Endothelial cell of umbilical vein (primary cell): ENCODE results near the gene MICAL3. TPM values are rescaled to one million over a fixed set of nuclear protein-coding genes. Genes with fewer than 3 reads are reported as not detected.

ENCODE experiments used
- BruUV-seq: library from RNA; stranded (reverse); fragments of 400-500 nt; replicated peaks from 2 replicates; lab custom pipeline; 2021; lab: Mats Ljungman, UMichigan
- CTCF ChIA-PET: fragments of 300-600, 350-600 bp; sonication (Branson Sonifier 250); formaldehyde crosslinking; loops from one replicate; lab custom pipeline; 2021; ENCODE audit warnings: antibody characterized with exemption, inconsistent platforms; lab: Charles Lee
- POLR2A ChIA-PET: fragments of 300-600, 350-600 bp; sonication (Branson Sonifier 250); formaldehyde crosslinking; loops from one replicate; lab custom pipeline; 2021; ENCODE audit warnings: antibody characterized with exemption, inconsistent platforms; lab: Charles Lee
- DNase-seq: peaks from one replicate; pipeline ENCODE4 v3.0.0-alpha.2; 2011; ENCODE audit warnings: low read depth, low spot score
- FAIRE-seq: peaks from 2 replicates; lab custom pipeline; 2011; peaks lifted over from hg19 to GRCh38; lab: Jason Lieb, UNC
- H2AFZ ChIP-seq: 2 replicates; pipeline ENCODE4 v1.6.0; 2012; ENCODE audit warnings: low read depth, low read length, control low read depth, inconsistent platforms
- H3K27ac ChIP-seq: 2 replicates; pipeline ENCODE4 v1.5.1; 2011; ENCODE audit warnings: low read depth, mild to moderate bottlenecking, control low read depth, low read length, moderate library complexity; ENCODE audit not compliant: insufficient read depth
- H3K27me3 ChIP-seq, 2 experiments: 2 replicates each; pipeline versions ENCODE4 v1.6.0 to v1.6.1; 2011; ENCODE audit warnings: low read length in 2 of 2, mixed read lengths in 1 of 2; ENCODE audit not compliant: control insufficient read depth in 2 of 2, insufficient read depth in 2 of 2
- H3K36me3 ChIP-seq, 2 experiments: 2 replicates in 1 of 2; 3 replicates in 1 of 2; pipeline ENCODE4 v1.5.1; 2011; ENCODE audit warnings: low read length in 2 of 2, mild to moderate bottlenecking in 1 of 2, moderate library complexity in 1 of 2; ENCODE audit not compliant: control insufficient read depth in 2 of 2, insufficient read depth in 2 of 2; ENCODE audit errors: extremely low read depth in 1 of 2
- H3K4me1 ChIP-seq: 3 replicates; pipeline ENCODE4 v1.5.1; 2011; ENCODE audit warnings: mild to moderate bottlenecking, low read length; ENCODE audit not compliant: control insufficient read depth, insufficient read depth; ENCODE audit errors: extremely low read depth
- H3K4me2 ChIP-seq: 2 replicates; pipeline ENCODE4 v1.6.1; 2011; ENCODE audit warnings: low read length, control low read depth, mixed read lengths; ENCODE audit not compliant: insufficient read depth
- H3K4me3 ChIP-seq, 3 experiments: fragments of 200-600 bp in 1 of 3; sonication (generic), shearing (Covaris generic) in 1 of 3; replicated peaks in 1 of 3; 2 replicates each; pipeline ENCODE4 v1.5.1; 2011 to 2016; ENCODE audit warnings: control low read depth in 3 of 3, low read length in 3 of 3, mild to moderate bottlenecking in 2 of 3, inconsistent platforms in 1 of 3, low read depth in 1 of 3, moderate library complexity in 1 of 3; ENCODE audit not compliant: insufficient read depth in 1 of 3
- H3K79me2 ChIP-seq: 2 replicates; pipeline ENCODE4 v1.6.0; 2012; ENCODE audit warnings: low read length, inconsistent platforms; ENCODE audit not compliant: control insufficient read depth, insufficient read depth
- H3K9ac ChIP-seq: replicated peaks from 2 replicates; pipeline ENCODE3; 2011; ENCODE audit warnings: low read length, control low read depth; ENCODE audit not compliant: insufficient read depth; ENCODE audit errors: extremely low read depth
- H3K9me1 ChIP-seq: replicated peaks from 3 replicates; pipeline ENCODE4 v1.6.0; 2011; ENCODE audit warnings: mild to moderate bottlenecking, low read length; ENCODE audit not compliant: control insufficient read depth, insufficient read depth; ENCODE audit errors: extremely low read depth
- H3K9me3 ChIP-seq: replicated peaks from 2 replicates; pipeline ENCODE4 v1.5.1; 2012; ENCODE audit warnings: low read length, inconsistent platforms; ENCODE audit not compliant: control insufficient read depth, insufficient read depth
- H4K20me1 ChIP-seq: replicated peaks from 2 replicates; pipeline ENCODE3; 2011; ENCODE audit warnings: mild to moderate bottlenecking, low read length; ENCODE audit not compliant: control insufficient read depth, insufficient read depth; ENCODE audit errors: extremely low read depth
- CTCF ChIP-seq, 2 donors: IDR thresholded peaks; 1 replicate in 1 of 2; 2 replicates in 1 of 2; pipeline ENCODE4 v1.5.1; 2011; ENCODE audit warnings: low read length in 2 of 2, mild to moderate bottlenecking in 2 of 2, moderate library complexity in 2 of 2, control low read depth in 1 of 2, inconsistent platforms in 1 of 2, low read depth in 1 of 2; ENCODE audit not compliant: insufficient read depth in 1 of 2; ENCODE audit errors: extremely low read depth in 1 of 2
- EZH2 ChIP-seq: IDR thresholded peaks from 2 replicates; pipeline ENCODE4 v1.6.1; 2012; ENCODE audit warnings: borderline replicate concordance, low read depth, mild to moderate bottlenecking, moderate library complexity, low read length, inconsistent platforms; ENCODE audit not compliant: severe bottlenecking
- FOS ChIP-seq: IDR thresholded peaks from 2 replicates; pipeline ENCODE4 v1.6.1; 2011; ENCODE audit warnings: mild to moderate bottlenecking, low read length, moderate library complexity, borderline replicate concordance; ENCODE audit not compliant: insufficient read depth
- GATA2 ChIP-seq: IDR thresholded peaks from 2 replicates; pipeline ENCODE4 v1.7.0; 2011; ENCODE audit warnings: low read depth, mild to moderate bottlenecking, moderate library complexity, mixed read lengths, low read length; ENCODE audit not compliant: insufficient read length, insufficient read depth
- JUN ChIP-seq: IDR thresholded peaks from 2 replicates; pipeline ENCODE4 v1.6.1; 2011; ENCODE audit warnings: borderline replicate concordance, low read depth; ENCODE audit not compliant: insufficient read length, insufficient read depth
- MAX ChIP-seq: IDR thresholded peaks from 2 replicates; pipeline ENCODE4 v1.6.1; 2011; ENCODE audit not compliant: insufficient read depth, insufficient read length
- MYC ChIP-seq: IDR thresholded peaks from one replicate; pipeline ENCODE4 v1.6.1; 2011; ENCODE audit warnings: mild to moderate bottlenecking, low read depth, low read length
- POLR2A ChIP-seq: IDR thresholded peaks from 2 replicates; pipeline ENCODE4 v1.6.1; 2012; ENCODE audit warnings: low read depth, mild to moderate bottlenecking, control low read depth, low read length
- POLR2AphosphoS5 ChIP-seq: IDR thresholded peaks from 2 replicates; pipeline ENCODE4 v1.6.1; 2012; ENCODE audit warnings: low read depth, mild to moderate bottlenecking, control low read depth, low read length, moderate library complexity; ENCODE audit not compliant: insufficient read depth
- dilution Hi-C: fragments of 300-500 bp; cut with MboI; formaldehyde crosslinking; loops from one replicate; pipeline ENCODE4 v1.15.0; 2019; ENCODE audit warnings: low sequenced_read_pairs; ENCODE audit not compliant: extremely low pct_ligation_motif_present
- intact Hi-C: fragments of 100-400 bp; cut with micrococcal nuclease; formaldehyde crosslinking; loops from one replicate; pipeline ENCODE4 v1.10.0; 2022
- polyA plus RNA-seq, 4 experiments: library from polyadenylated mRNA; depleted of rRNA in 3 of 4; stranded (reverse) in 3 of 4; unstranded in 1 of 4; fragments of >200 nt; gene quantifications; 2 replicates each; pipeline versions ENCODE4 v1.2.1 to v1.2.3, GENCODE V29; 2011 to 2012; ENCODE audit warnings: missing spikeins in 1 of 4
- total RNA-seq: library from RNA; stranded (reverse); gene quantifications from 2 replicates; pipeline ENCODE4 v1.2.3, GENCODE V29; 2021

MICAL3 gene
- total and polyA plus RNA-seq, 2 donors (not counting 3 experiments of a cell fraction or from before 2014, with no cell fraction given), result 14.5 to 63.7 TPM

GRCh38 chr22:17926516-17926915, 97.8 kb downstream of the MICAL3 start:
- POLR2A ChIA-PET, result no interaction called here
- no peak overlapping the region for H3K27ac ChIP-seq
- FAIRE-seq, result no peak
- peaks cover 78% of the 10 kb centered on the region for H3K79me2 ChIP-seq
- H3K4me3 ChIP-seq, result no peak overlapping the region
- no peaks in the 10 kb centered on the region for H3K36me3 ChIP-seq
- intact Hi-C loops (no loop called here), dilution Hi-C loops (no loop called here)
- H4K20me1 ChIP-seq, result peaks cover 3% of the 10 kb centered on the region
- no peaks in the 10 kb centered on the region for H3K9me3 ChIP-seq
- no TSS peak for BruUV-seq
- no peak for DNase-seq
- no peaks in the 10 kb centered on the region for H3K9me1 ChIP-seq
- no peak overlapping the region for H3K4me2 ChIP-seq
- no peak for TF ChIP-seq POLR2A
- TF ChIP-seq EZH2, result no peak
- no peak for TF ChIP-seq GATA2
- no peak for TF ChIP-seq JUN
- TF ChIP-seq MAX, result no peak
- TF ChIP-seq POLR2AphosphoS5, result no peak
- no peak for TF ChIP-seq CTCF (IDR thresholded peaks at IDR 0.05; ENCODE audit: extremely low read depth in 1 of 2, insufficient read depth in 1 of 2, low read depth in 1 of 2, low read length in 2 of 2)
- TF ChIP-seq FOS, result no peak
- TF ChIP-seq MYC, result no peak
- H2AFZ ChIP-seq, result no peak overlapping the region
- peaks cover 16% of the 10 kb centered on the region for H3K4me1 ChIP-seq
- H3K9ac ChIP-seq, result no peak overlapping the region
- H3K27me3 ChIP-seq, result no peaks in the 10 kb centered on the region
- CTCF ChIA-PET, result no interaction called here
